Activated naive CD4-positive, alpha-beta T cell treated with anti-CD3 and anti-CD28 coated beads, Interleukin-2, amount 10 ng/mL, durations not matched to agents 5 hours and 36 hours (primary cell): ENCODE results near the gene GTF3A. TPM values are rescaled to one million over a fixed set of nuclear protein-coding genes. Genes with fewer than 3 reads are reported as not detected.

Experiments used
- total RNA-seq, 2 experiments: library from RNA; stranded (reverse); gene quantifications; one replicate each; pipeline ENCODE4 v1.2.3, GENCODE V29; 2021

Gene GTF3A
- total RNA-seq = 100 to 1,000 TPM; 192 to 199 TPM

DNA sequence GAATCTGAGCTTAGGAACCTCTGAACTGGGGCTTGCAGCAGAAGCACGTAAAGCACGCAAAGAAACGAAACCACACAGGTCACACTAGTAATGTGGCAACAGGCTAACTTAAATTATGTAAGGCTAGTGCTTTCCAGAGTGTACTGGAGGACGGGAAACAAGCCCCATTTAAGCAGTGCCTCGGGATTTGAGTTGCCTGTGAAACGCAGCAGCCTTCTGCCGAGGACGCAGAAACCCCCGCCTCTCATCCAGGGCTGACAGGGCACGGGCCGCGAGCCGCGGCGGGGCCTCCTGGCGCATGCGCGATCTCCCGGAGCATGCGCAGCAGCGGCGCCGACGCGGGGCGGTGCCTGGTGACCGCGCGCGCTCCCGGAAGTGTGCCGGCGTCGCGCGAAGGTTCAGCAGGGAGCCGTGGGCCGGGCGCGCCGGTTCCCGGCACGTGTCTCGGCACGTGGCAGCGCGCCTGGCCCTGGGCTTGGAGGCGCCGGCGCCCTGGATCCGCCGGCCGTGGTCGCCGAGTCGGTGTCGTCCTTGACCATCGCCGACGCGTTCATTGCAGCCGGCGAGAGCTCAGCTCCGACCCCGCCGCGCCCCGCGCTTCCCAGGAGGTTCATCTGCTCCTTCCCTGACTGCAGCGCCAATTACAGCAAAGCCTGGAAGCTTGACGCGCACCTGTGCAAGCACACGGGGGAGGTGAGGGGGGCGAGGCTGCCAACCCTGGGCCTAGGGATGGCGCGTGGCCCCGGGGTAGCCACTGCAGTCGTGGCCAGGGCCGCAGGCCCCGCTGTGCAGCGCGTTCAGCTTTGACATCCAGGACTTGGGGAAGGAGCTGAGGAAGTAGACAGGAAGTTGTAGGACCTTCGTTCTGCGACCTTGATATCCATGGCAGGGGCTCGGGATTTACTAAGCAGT is at the start of gene GTF3A:
Gene GTF3A, plus strand, starts transcription at position 374 of the 912 bp plus-strand sequence.

DNA sequence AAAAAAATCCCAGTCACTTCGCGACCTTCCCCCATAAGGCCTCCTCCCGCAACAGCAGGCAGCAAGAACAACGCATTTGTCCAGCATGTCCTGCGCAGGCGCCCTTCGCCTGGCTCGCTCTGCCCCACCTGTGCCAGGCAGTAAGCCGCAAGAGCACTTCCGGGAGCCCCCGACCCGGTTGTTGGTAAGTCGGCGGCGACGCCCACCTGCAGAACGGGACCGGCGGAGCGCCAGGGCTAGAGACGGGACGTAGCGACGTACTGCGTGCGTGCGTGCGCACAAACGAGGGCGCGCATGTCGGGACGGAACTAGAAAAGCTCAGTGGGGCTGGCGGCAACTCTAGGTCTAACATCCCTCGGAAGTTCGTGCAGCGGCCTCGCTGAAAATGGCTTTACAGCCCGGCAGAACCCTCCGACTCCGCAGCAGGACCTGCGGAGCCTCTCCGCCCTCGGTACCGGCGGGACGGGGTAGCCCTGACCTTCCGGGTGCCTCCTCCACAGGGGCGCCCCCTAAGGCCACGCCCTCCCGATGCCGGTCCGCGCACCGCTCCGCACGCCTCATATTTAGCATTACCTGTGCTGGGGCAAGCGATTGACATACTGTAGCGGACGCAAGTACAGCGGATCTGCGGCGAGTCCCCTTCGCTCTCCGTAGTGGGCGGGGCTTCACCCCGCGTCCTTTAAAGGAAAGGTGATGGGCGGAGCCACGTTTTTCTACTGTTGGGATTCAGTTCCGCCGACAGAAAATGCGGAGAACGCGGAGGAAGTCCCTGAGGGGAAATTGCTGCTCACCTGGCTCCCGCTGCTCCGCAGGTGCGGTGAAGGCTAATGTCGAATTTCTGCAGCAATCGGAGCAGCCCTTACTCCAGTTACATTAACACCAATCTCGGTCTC is 25.8 kb downstream of the GTF3A start, which contains the start of gene MTIF3:
Gene MTIF3, minus strand, starts transcription at position 629 of the 893 bp plus-strand sequence. CDS start 10,116 bp downstream, outside the sequence.

Other genes starting within 250 kb of the GTF3A start
- gene RPL21, start 173.1 kb upstream of the GTF3A start, total RNA-seq = 1,000 to 10,000 TPM; 1,127 to 1,196 TPM
- under 1 TPM; 0.35 to 0.70 TPM for gene RASL11A, start 153.8 kb upstream of the GTF3A start, total RNA-seq
- gene MTIF3, start 25.9 kb downstream of the GTF3A start, total RNA-seq = 10 to 100 TPM; 57.5 to 65.6 TPM
- 1 to 10 TPM; 7.9 to 8.8 TPM for gene LNX2, start 195.9 kb downstream of the GTF3A start, total RNA-seq
- 100 to 1,000 TPM; 152 to 162 TPM for gene POLR1D, start 197.3 kb downstream of the GTF3A start, total RNA-seq